NCI-H1694 (cell line): ENCODE data around the gene JAGN1.
A peak's percentile ranks its signal among the peaks of the same experiment; 100 is the strongest.
"Not testable (repeated sequence)": the region's sequence is repeated elsewhere in the genome, so short reads cannot be mapped to it uniquely, and the experiment has no call there.

Experiments
- DNase-seq: peaks from one replicate; lab custom pipeline; 2025; lab: John Stamatoyannopoulos, UW

Gene JAGN1

DNA sequence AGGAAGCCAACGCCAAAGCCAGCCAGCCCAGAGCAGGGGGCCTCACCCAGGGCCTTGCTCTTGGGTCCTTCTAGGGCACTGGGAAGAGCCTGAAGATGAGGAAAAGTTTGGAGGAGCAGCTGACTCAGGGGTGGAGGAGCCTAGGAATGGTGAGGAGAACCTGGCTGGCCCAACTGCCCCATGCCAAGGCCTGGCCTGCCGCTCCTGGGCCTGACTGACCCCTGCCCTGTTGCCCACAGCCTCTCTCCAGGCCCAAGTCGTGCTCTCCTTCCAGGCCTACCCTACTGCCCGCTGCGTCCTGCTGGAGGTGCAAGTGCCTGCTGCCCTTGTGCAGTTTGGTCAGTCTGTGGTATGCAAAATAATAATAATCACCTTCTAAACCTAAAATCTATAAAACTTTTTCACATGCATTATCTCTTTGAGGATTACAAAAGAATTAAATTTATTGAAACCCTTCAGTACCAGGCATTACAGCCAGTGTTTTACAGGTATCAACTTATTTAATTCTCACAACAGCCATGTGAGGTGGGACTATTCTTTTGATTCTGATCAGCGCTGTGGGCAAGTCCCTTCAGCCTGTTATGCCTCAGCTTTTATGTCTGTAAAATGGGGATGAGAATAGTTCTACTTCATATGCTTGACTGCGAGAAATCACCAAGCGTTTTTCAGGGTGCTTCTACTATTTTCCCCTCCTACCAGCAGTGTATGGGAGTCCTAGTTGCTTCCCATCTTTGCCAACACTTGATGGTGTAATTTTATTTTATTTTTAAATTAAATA is 28.0 kb downstream of the JAGN1 start:
- no peak for DNase-seq

DNA sequence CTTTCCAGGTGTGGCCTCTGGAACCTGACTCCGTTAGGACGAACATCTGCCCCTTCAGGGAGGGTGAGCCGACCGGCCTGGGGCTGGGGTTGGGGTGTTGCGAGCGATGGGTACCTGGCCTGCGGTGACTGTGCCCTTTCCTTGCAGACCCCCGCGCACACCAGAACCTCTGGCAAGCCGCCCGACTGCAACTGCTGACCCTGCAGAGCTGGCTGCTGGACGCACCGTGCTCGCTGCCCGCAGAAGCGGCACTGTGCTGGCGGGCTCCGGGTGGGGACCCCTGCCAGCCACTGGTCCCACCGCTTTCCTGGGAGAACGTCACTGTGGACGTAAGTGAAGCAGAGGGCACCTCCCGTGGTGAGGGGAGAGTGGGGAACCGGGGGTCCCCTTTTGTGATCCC is 37.7 kb downstream of the JAGN1 start:
- no peak for DNase-seq

DNA sequence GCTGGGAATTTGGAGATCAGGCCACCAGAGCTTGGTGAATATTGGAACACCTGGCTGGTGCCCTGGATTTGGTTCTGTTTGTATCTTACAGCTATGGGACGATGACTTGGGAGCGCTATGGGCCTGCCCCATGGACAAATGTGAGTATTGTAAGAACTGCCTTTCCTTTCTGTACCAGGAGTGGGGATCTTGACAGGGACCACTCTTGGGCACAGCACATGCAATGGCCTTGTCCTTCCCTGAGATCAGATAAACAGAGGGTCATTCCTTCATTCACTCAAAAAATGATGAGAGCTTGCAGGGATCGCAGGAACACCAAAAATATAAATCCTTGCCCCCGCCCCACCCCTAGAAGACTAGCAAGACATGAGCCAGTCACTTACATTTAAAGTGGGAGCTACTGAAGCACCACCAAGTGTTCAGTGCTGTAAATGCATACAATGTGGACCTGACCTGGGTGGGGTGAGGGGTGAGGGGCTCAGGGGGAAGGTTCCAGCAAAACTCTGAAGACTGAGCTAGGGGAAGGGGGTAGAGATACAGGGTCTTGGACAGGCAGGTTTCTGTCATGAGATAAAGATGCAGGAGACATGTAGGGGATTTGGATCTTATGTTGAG is 40.5 kb downstream of the JAGN1 start:
- DNase-seq: no peak

DNA sequence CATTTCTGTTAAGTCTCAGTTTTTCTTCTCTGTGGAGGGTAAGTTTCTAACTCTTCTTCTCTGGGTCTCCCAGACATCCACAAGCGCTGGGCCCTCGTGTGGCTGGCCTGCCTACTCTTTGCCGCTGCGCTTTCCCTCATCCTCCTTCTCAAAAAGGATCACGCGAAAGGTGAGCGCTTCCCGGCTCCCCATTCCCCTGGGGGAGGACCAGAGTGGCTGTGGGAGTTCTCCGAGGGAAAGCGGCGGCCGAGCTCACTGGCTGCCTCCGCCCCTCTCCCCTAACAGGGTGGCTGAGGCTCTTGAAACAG is 42.1 kb downstream of the JAGN1 start:
- DNase-seq: no peak

DNA sequence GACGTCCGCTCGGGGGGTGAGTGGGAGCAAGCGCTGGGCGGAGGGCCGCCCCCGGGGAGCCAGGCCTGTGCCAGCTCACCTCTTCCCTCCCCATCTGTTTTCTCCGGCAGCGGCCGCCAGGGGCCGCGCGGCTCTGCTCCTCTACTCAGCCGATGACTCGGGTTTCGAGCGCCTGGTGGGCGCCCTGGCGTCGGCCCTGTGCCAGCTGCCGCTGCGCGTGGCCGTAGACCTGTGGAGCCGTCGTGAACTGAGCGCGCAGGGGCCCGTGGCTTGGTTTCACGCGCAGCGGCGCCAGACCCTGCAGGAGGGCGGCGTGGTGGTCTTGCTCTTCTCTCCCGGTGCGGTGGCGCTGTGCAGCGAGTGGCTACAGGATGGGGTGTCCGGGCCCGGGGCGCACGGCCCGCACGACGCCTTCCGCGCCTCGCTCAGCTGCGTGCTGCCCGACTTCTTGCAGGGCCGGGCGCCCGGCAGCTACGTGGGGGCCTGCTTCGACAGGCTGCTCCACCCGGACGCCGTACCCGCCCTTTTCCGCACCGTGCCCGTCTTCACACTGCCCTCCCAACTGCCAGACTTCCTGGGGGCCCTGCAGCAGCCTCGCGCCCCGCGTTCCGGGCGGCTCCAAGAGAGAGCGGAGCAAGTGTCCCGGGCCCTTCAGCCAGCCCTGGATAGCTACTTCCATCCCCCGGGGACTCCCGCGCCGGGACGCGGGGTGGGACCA is 42.6 kb downstream of the JAGN1 start:
- no peak for DNase-seq

DNA sequence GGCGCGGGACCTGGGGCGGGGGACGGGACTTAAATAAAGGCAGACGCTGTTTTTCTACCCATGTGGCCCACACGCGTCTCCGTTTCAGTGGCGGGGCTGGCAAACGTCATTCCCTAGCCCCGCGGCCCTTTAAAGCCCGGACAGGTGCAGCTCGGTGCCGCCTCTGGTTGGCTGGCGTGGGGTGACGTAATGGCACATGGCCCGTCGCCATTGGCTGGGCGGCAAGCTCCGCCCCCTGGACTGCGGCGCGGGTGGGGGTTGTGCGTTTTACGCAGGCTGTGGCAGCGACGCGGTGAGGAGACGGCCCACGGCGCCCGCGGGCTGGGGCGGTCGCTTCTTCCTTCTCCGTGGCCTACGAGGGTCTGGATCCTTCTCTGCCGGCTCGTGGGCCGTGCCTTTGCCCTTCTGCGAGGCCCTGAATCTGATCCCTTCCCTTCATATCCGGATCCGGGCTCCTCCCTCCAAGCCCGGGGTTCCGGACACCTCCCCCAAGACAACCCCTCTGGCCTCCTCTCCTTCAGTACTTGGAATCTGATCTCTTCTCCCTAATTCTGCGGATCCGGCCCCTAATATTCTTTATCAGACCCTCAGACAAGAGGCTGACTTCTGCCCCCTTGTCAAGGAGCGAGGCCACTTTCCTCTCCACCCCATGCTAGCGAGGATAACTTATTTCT is 43.3 kb downstream of the JAGN1 start, which contains the start of gene CRELD1:
Gene CRELD1 (plus strand): TSS at position 274 of the 674 bp plus-strand sequence. CDS start 605 bp downstream, outside the sequence.
- DNase-seq: peak; percentile 44

DNA sequence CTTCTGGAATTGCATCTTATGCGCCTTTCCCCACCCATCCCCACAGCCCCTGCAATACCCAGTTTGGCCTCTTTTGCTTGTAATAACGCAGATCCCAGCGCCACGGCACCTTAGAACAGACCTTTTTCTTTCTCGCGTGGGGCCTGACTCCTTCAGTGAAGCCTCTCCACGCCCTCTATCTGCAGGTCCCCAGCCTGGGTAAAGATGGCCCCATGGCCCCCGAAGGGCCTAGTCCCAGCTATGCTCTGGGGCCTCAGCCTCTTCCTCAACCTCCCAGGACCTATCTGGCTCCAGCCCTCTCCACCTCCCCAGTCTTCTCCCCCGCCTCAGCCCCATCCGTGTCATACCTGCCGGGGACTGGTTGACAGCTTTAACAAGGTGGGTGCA is 43.8 kb downstream of the JAGN1 start:
- no peak for DNase-seq

DNA sequence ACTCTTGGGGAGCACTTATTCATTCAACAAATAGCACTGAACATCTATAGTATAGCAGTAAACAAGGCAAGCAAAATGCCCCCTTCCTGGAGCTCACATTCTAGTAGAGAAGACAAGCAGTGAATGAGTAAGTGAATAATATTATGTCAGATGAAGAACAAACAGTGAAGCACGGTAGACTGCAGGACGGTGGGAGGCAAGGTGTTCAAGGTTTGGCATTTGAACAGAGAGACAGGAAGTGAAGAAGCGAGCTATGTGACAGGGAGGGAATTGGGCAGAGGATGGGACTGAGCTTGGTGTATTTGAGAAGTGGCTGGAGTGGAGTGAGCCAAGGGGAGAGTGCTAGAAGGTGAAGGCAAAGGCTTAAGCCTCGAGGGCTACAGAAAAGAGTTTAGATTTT is 44.6 kb downstream of the JAGN1 start:
- no peak for DNase-seq

DNA sequence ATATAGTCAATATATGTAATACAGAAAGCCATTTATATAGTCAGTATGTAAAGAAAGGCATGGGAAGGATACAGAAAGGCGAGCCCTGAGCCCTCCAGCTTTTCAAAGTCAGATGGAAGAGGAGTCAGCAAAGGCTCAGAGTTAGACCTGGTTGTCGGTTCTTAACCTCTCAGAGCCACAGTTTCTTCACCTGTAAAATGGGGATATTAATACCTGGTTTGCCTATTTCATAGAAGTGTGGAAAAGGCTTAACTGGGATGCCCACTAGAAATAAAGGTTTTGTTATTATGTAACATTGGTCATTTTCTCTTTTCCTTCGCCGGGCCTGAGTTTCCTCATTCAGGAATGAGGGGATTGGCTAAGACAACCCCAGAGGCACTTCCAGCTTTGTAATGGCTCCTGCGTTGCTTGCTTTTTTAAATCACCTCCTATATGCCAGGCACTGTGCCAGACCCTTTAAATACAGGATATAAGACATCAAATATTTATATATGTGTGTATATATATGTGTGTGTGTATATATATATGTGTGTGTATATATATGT is 45.6 kb downstream of the JAGN1 start:
- no peak for DNase-seq

DNA sequence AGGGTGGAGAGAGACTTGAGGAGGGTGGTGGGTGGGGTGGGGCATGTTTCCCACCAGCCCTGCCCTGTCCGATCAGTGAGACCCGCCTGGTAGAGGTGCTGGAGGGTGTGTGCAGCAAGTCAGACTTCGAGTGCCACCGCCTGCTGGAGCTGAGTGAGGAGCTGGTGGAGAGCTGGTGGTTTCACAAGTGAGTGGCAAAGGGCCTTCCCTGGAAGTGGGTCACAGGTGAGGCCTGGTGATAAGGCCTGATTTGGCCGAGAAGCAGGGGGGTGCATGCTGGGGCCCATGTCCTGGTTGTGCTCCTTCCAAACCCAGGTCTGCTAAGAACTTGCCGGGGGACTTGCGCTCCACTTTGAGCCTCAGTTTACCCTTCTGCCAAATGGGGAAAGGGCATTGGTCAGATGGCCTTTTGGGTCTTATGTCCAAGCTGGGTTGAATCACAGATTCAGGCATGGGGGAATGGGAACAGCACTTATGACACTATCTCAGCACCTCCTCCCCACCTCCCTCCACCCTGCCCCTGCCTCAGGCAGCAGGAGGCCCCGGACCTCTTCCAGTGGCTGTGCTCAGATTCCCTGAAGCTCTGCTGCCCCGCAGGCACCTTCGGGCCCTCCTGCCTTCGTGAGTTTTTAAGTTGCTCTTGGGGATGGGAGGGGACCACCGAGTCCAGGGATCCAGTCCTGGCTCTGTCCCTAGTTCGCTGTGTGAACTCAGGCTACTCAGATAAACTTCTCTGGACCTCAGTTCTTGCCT is 47.3 kb downstream of the JAGN1 start:
- DNase-seq: no peak

DNA sequence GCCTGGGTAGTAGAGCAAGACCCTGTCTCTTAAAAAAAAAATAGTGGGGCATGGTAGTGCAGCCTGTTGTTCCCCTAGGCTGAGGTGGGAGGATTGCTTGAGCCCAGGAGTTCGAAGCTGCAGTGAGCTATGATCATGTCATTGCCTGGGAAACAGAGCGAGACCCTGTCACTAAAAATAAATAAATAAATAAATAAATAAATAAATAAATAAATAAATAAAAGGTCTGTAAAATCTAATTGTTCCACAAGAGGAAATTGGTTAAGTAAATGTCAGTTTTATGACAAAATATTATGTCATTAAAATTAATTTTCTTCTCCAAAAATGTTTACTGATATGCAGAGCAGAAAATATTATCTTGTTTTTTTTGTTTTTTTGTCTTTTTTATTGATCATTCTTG is 48.6 kb downstream of the JAGN1 start:
- no peak for DNase-seq

DNA sequence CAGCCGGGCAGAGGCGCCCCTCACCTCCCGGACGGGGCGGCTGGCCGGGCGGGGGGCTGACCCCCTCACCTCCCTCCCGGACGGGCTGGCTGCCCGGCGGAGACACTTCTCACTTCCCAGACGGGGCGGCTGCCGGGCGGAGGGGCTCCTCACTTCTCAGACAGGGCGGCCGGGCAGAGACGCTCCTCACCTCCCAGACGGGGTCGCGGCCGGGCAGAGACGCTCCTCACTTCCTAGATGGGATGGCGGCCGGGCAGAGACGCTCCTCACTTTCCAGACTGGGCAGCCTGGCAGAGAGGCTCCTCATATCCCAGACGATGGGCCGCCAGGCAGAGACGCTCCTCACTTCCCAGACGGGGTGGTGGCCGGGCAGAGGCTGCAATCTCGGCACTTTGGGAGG is 49.5 kb downstream of the JAGN1 start:
- not testable (repeated sequence) for DNase-seq

DNA sequence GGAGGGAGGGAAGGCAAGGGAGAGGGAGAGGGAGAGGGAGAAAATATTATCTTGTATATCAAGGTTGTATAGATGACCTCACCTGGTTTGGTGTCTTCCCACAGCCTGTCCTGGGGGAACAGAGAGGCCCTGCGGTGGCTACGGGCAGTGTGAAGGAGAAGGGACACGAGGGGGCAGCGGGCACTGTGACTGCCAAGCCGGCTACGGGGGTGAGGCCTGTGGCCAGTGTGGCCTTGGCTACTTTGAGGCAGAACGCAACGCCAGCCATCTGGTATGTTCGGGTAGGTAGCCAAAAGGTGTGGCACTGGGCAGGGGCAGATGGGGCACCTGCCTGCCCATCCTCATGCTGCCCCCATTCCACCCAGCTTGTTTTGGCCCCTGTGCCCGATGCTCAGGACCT is 50.3 kb downstream of the JAGN1 start:
- no peak for DNase-seq

DNA sequence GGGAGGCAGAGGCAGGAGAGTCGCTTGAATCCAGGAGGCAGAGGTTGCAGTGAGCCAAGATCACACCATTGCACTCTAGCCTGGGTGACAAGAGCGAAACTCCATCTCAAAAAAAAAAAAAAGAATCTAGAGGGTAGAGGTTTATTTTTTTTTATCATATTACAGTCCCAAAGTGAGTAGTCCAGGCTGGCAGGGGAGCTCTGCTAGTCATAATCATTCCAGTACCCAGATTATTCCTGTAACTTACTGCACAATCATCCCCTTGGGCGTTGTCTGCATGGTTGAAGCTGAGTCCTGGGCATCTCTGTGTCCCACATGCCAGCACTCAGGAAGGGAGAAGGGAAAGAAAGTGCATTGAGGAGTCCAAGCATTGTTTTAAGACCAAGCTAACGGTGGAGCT is 51.8 kb downstream of the JAGN1 start:
- no peak for DNase-seq

DNA sequence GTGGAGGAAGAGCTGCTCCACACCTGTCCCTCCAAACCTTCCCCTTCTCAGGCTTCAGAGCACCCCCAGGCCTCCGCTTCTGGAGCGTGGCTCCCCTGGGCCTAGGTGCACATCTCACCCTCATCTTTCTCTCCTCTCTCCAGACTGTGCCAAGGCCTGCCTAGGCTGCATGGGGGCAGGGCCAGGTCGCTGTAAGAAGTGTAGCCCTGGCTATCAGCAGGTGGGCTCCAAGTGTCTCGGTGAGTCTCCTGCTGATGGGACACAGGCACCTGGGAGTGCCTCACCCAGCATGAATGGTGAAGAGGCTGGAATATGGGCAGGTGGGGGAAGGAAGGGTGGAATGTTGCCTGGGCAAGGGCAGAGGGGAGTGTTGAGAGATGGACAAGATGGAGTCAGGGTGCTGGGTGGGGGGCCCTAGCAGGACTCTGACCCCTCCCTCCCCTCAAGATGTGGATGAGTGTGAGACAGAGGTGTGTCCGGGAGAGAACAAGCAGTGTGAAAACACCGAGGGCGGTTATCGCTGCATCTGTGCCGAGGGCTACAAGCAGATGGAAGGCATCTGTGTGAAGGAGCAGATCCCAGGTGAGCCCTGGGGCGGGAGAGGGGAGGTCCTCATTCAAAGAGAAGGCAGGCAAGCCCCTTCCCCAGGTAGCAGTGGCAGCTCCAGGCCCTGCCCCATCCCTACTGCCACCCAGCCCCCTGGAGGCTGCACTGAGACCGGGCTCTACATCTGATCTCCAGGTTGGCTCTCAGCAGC is 52.7 kb downstream of the JAGN1 start:
- no peak for DNase-seq
